Fibroblast of mammary gland (primary cell): ENCODE measurements around the gene TANC1.

Experiments
- DNase-seq: peaks from one replicate; pipeline ENCODE4 v3.0.0-alpha.2; 2010; ENCODE audit warnings: low read depth
- H3K4me3 ChIP-seq: 2 replicates; pipeline ENCODE4 v1.5.1; 2011; ENCODE audit warnings: low read depth, mild to moderate bottlenecking, low read length, moderate library complexity; ENCODE audit not compliant: control insufficient read depth
- TF ChIP-seq, protein P1 (sequence below): conservative IDR thresholded peaks from 2 replicates; pipeline ENCODE4 v1.5.1; 2011; ENCODE audit warnings: low read depth, low read length, inconsistent platforms; ENCODE audit not compliant: control insufficient read depth, insufficient read depth

Gene TANC1

DNA sequence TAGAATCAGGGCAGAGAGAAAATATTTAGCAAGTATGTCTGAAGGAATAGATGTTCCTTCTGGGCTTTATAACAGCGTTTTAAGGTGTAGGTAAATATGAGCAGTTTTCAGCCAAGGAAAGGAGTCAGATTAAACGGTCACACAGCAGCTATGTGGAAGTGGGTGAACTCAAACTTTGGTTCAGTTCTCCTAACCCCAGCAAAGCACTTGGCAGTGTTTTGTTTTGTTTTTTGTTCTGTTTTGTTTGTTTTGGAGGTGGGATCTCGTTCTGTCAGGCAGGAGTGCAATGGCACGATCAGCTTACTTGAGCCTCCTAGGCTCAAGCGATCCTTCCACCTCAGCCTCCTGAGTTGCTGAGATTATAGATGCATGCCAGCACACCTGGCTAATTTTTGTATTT lies 24.6 kb downstream of the TANC1 start:
- no peak overlapping the region for H3K4me3 ChIP-seq
- no peak for DNase-seq
- TF ChIP-seq, protein P1, sequence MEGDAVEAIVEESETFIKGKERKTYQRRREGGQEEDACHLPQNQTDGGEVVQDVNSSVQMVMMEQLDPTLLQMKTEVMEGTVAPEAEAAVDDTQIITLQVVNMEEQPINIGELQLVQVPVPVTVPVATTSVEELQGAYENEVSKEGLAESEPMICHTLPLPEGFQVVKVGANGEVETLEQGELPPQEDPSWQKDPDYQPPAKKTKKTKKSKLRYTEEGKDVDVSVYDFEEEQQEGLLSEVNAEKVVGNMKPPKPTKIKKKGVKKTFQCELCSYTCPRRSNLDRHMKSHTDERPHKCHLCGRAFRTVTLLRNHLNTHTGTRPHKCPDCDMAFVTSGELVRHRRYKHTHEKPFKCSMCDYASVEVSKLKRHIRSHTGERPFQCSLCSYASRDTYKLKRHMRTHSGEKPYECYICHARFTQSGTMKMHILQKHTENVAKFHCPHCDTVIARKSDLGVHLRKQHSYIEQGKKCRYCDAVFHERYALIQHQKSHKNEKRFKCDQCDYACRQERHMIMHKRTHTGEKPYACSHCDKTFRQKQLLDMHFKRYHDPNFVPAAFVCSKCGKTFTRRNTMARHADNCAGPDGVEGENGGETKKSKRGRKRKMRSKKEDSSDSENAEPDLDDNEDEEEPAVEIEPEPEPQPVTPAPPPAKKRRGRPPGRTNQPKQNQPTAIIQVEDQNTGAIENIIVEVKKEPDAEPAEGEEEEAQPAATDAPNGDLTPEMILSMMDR = no peak

DNA sequence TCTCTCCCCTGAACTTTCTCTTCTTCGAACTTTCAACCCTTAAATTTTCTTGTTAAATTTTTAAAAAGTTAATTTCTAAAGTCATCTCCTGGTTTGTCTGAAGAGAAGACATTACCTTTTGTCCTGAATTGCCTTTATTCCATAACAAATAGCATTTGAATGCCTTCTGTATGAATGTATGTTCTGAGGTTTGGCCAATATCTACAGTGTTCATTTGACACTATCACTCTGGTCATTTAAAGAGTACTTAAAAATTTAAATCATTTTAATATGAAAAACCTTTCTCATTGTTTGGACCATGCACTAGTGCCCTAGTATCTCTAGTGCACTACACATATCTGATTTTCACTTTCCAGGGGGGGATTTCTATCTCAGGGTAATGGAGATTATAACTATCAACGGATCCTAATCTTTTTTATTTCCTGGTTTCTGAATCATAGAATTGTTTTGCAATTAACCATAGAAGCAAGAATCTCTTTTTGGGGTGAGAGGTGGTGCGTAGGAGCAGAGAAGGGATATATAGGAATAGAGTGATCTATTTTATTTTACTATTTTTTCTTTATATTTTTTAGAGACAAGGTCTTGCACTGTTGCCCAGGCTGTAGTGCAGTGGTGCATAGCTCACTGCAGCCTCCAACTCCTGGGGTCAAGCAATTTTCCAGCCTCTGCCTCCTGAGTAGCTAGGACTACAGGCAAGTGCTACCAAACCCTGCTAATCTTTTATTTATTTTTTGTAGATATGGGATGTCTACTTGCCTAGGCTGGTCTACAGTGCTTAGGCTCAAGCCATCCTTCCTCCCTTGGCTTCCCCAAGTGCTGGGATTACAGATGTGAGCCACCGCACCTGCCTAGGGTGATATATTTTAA lies 25.5 kb downstream of the TANC1 start:
- TF ChIP-seq, protein P1 = no peak
- DNase-seq = peak; percentile 15
- H3K4me3 ChIP-seq = no peak overlapping the region

DNA sequence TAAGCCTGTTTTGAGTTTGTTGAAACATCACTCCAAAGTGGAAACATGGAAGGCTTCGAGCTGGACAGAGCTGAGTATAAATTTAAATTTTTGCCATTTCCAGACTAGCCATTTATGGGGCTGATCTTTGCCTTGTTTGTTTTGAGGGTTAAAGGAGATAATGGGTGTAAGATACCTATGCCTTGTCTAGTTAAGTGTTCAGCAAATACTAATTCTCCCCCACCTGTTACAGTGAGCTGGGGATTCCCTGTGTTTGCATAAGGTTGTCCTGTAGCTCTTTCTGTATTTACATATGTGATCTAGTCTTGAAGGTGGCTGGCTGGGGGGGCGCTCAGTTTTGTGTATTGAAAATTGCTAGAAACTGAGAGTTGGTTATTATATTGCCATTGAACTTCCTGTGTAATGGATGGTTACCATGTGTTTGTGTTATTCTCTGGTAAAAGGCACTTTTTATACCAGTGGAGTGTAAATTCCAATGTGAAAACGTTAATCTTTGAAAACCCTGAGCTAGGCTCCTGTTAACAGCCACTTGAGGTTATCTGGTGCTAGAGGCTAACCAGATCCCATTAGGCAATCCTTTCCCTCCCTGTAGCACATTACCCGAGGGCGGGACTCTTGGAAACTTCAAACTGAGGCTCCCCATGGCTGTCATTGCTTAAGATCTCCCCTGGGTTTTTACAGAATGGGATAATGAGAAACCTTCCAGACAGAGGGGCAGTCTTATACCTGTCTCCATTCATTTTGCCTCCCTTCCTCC lies 26.7 kb downstream of the TANC1 start:
- TF ChIP-seq, protein P1 = no peak
- no peak overlapping the region for H3K4me3 ChIP-seq
- peak; percentile 18 for DNase-seq

DNA sequence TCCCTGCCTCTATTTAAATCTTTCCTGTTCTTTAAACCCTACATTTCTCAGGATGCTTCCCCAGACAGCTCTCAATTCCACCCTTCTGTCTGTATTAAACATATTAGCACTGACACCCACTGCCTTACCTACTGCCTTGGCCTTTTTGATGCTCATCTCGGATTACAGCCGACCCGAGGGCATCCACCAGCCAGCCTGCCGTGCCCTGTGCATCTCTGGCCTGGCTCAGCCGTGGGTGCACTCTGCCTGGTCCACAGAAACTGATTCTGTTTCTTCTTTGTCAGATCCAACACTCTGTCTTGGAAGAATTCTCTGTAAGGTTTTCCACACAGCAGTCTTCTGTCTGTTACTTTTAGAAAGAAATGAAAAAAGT lies 27.2 kb downstream of the TANC1 start:
- TF ChIP-seq, protein P1 = no peak
- no peak for DNase-seq
- no peak overlapping the region for H3K4me3 ChIP-seq

DNA sequence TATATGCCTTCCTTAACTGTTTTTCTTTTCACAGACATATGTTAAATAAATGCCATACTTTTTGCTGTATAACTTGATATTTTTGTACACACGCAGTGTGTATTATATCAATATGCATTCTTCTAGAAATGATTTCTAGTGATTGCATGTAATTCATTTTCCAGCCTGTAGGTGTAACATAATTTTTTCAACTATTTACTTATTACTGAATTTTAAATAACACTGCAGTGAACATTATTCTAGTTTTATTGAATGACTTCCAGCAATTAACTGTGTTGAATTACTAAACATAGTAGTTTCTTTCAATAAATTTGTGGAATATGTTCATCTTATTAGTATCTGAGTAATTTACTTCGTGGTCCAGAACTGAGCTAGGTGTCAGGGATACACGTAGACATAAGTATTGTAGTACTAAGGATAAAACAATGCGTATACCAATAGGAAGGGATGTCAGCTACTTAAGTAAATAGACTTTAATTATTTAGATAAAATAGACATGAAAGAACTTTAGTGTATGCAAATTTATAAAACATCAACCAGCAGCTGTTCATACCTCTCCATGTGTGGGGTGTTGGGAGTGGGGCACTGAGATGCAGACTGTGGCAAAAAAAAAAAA lies 28.0 kb downstream of the TANC1 start:
- DNase-seq = no peak
- H3K4me3 ChIP-seq = no peak overlapping the region
- TF ChIP-seq, protein P1 = peak; percentile 16

DNA sequence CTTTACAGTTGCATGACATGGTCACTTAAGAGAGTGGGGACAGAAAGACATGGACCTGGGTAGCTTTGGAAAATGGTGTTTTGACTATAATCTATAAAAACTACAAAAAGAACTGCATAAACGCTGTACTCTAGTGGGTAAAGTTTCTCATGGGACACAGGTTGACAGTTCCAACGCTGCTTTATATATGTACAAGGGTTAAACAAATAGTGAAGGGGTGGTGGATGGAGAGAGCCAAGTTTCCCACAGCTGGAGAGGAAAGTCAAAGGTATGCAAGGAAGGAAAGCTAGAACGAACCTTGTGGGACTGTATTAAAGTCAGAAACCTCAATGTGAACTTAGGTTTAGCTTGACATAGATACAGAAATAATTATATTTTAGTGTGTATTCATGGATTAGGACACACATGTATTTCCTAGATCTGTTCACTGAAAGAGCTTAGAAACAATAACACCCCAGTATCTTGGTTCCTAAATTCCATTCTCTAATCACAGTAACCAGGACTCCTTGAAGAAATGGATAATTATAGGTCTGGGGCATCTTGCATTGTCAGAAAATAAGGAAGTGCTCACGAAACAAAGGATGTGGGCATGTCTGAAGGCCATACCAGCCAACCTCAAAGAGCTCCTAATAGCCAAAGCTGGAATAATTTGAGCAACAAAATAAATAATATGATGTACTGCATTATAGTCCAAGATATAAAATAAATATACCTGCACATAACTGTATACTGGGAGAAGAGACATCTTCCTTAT lies 28.8 kb downstream of the TANC1 start:
- no peak for DNase-seq
- TF ChIP-seq, protein P1 = no peak
- H3K4me3 ChIP-seq = no peak overlapping the region
